GM12801 (cell line): Measurements from ENCODE around the gene RNF157.

ENCODE experiments used
- TF ChIP-seq, protein P1 (sequence below): IDR thresholded peaks from one replicate; pipeline ENCODE4 v1.5.1; 2011; ENCODE audit warnings: control low read depth; ENCODE audit not compliant: insufficient read length; ENCODE audit errors: extremely low read depth

The RNF157 gene

GRCh38 chr17:76251478-76252039 is 11.3 kb upstream of the RNF157 start:
- TF ChIP-seq, protein P1, sequence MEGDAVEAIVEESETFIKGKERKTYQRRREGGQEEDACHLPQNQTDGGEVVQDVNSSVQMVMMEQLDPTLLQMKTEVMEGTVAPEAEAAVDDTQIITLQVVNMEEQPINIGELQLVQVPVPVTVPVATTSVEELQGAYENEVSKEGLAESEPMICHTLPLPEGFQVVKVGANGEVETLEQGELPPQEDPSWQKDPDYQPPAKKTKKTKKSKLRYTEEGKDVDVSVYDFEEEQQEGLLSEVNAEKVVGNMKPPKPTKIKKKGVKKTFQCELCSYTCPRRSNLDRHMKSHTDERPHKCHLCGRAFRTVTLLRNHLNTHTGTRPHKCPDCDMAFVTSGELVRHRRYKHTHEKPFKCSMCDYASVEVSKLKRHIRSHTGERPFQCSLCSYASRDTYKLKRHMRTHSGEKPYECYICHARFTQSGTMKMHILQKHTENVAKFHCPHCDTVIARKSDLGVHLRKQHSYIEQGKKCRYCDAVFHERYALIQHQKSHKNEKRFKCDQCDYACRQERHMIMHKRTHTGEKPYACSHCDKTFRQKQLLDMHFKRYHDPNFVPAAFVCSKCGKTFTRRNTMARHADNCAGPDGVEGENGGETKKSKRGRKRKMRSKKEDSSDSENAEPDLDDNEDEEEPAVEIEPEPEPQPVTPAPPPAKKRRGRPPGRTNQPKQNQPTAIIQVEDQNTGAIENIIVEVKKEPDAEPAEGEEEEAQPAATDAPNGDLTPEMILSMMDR = no peak

- TF ChIP-seq, protein P1 = no peak
Measured at GRCh38 chr17:76250141-76250540, 9.8 kb upstream of the RNF157 start.

DNA sequence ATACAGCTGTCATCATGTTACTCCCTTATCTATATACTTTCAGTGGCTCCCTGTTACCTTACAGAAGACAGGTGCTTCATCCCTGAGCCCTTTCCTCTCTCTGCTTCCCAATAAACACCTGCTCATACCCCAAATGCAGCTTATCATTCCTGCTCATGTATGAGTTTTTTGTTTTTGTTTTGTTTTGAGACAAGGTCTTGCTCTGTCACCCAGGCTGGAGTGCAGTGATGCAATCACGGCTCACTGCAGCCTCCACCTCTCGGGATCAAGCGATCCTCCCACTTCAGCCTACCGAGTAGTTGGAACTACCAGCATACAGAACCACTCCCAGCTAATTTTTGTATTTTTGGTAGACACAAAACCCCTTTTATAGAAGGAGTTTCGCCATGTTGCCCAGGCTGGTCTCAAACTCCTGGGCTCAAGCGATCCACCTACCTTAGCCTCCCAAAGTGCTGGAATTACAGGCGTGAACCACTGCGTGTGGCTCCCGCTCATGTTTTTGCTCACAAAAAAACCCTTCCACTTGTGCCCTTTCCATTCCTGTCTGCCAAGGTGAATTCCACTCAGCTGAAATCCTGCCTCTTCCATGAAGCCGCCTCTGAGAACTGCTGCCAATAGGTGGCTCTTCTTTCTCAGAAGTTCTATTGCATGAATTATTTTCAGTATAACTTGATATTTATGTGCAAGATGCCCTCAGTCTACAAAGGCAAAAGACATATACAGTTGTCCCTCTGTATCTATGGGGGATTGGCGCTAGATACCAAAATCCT is 7.9 kb upstream of the RNF157 start:
- TF ChIP-seq, protein P1 = no peak

DNA sequence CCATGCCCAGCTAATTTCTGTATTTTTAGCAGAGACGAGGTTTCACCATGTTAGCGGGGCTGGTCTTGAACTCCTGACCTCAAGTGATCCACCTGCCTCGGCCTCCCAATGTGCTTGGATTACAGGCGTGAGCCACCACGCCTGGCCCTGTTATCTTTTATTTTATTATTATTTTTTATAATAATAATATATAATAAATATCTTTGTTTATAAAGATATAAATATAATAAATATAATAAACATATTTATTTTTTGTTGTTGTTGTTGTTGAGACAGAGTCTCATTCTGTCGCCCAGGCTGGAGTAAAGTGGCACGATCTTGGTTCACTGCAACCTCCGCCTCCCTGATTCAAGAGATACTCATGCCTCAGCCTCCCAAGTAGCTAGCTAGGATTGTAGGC is 7.0 kb upstream of the RNF157 start:
- TF ChIP-seq, protein P1 = no peak

- TF ChIP-seq, protein P1 = no peak
Measured at GRCh38 chr17:76246080-76247066, 6.1 kb upstream of the RNF157 start.

GRCh38 chr17:76243826-76244679 is 3.8 kb upstream of the RNF157 start:
- TF ChIP-seq, protein P1 = no peak
